Activated CD4-positive, alpha-beta memory T cell treated with anti-CD3 and anti-CD28 coated beads, Interleukin-2, amount 10 ng/mL, durations not matched to agents 7 days and 5 days (primary cell): ENCODE data around the gene CLCN7. TPM values are rescaled to one million over a fixed set of nuclear protein-coding genes. Genes with fewer than 3 reads are reported as not detected.

ENCODE experiments used
- CTCF ChIA-PET: fragments of 350-600 bp; sonication (Branson Sonifier 250); formaldehyde crosslinking; loops from one replicate; lab custom pipeline; 2021; ENCODE audit warnings: antibody characterized with exemption, inconsistent platforms; lab: Charles Lee
- POLR2A ChIA-PET: fragments of 350-600 bp; sonication (Branson Sonifier 250); formaldehyde crosslinking; loops from one replicate; lab custom pipeline; 2021; ENCODE audit warnings: antibody characterized with exemption; lab: Charles Lee
- DNase-seq: peaks from one replicate; pipeline ENCODE4 v3.0.0-alpha.2; 2020
- H3K27ac Mint-ChIP-seq: one replicate; pipeline ENCODE4 v1.8.0; 2021; ENCODE audit warnings: mild to moderate bottlenecking, mixed read lengths
- H3K27me3 Mint-ChIP-seq: one replicate; pipeline ENCODE4 v1.8.0; 2021; ENCODE audit warnings: mixed read lengths
- H3K36me3 Mint-ChIP-seq: one replicate; pipeline ENCODE4 v1.8.0; 2021; ENCODE audit warnings: low read depth, mixed read lengths
- H3K4me1 Mint-ChIP-seq: one replicate; pipeline ENCODE4 v1.8.0; 2021; ENCODE audit warnings: mixed read lengths
- H3K4me3 Mint-ChIP-seq: one replicate; pipeline ENCODE4 v1.8.0; 2021; ENCODE audit warnings: mild to moderate bottlenecking, mixed read lengths
- H3K9me3 Mint-ChIP-seq: one replicate; pipeline ENCODE4 v1.8.0; 2021; ENCODE audit warnings: mixed read lengths
- total RNA-seq, 2 experiments: library from RNA; stranded (reverse); gene quantifications; one replicate each; pipeline ENCODE4 v1.2.3, GENCODE V29; 2021

The CLCN7 gene
- total RNA-seq, 2 experiments from 2014 or later = 44.2 to 49.4 TPM

- no peak overlapping the region for H3K4me3 Mint-ChIP-seq
- no peak for DNase-seq
- no peak overlapping the region for H3K27ac Mint-ChIP-seq
- no peaks in the 10 kb centered on the region for H3K36me3 Mint-ChIP-seq
- H3K4me1 Mint-ChIP-seq = peaks cover 10% of the 10 kb centered on the region
- ChIA-PET CTCF (no interaction called here), POLR2A (no interaction called here)
- H3K27me3 Mint-ChIP-seq = no peaks in the 10 kb centered on the region
- H3K9me3 Mint-ChIP-seq = no peaks in the 10 kb centered on the region
Observed at GRCh38 chr16:1450218-1450617, 24.6 kb downstream of the CLCN7 start.

DNA sequence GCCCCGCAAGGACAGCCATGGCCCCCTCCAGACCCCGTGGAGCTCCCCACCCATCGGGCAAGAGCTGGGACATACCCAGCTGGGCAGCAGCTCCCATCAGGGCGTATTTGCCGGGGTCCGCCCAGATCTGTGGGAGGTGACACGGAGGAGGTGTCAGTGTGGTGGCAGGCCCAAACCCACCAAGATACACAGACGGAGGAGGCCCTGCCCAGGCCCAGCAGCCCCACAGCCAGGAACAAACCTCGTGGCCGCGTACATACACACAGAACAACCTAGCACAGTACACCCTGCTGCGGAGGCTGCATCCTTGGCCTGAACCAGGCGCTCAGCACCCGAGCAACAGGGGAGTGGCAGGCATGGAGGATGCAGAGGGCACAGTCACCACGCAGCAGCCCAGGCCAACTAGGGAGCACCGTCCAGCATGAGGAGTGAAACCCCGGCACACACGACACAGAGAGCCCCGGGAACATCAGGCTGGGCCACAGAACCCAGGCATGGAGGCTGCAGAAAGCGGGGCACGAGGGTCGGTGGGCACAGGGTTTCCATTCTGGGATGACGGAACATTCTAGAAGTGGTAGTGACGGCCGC is 25.5 kb downstream of the CLCN7 start:
- ChIA-PET CTCF (no interaction called here), POLR2A (no interaction called here)
- no peaks in the 10 kb centered on the region for H3K9me3 Mint-ChIP-seq
- H3K4me1 Mint-ChIP-seq = peaks cover 9% of the 10 kb centered on the region
- H3K4me3 Mint-ChIP-seq = no peak overlapping the region
- H3K27ac Mint-ChIP-seq = no peak overlapping the region
- no peaks in the 10 kb centered on the region for H3K27me3 Mint-ChIP-seq
- DNase-seq = no peak
- H3K36me3 Mint-ChIP-seq = no peaks in the 10 kb centered on the region

DNA sequence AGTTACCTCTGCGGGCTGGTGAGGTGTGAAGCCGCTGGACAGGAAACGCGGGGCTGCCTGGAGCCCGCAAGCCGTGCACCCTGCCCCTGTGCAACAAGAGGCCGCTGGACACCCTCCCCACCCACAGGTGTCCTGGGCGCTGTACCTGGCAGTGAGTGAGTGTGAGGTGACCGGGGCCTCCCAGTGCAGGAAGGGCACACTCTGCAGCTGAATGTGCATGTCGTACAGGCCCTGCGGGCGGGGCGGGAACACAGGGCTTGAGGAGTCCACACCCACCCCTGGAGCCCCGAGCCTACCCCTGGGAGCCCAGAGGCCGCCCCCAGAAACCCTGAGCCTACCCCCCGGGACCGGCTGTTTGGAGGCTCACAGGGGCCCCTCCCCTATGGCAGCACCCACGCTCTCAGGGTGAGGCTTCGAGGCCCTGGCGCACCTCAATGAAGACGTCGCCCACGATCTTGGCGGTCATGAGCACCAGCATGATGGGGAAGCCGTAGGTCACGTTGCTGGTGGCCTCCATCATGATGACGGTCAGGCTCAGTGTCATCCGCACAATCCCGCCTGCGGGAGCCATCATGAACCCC is 26.2 kb downstream of the CLCN7 start:
- peaks cover 2% of the 10 kb centered on the region for H3K4me1 Mint-ChIP-seq
- no peaks in the 10 kb centered on the region for H3K36me3 Mint-ChIP-seq
- no peak overlapping the region for H3K27ac Mint-ChIP-seq
- ChIA-PET CTCF (no interaction called here), POLR2A (no interaction called here)
- H3K4me3 Mint-ChIP-seq = no peak overlapping the region
- no peaks in the 10 kb centered on the region for H3K9me3 Mint-ChIP-seq
- H3K27me3 Mint-ChIP-seq = no peaks in the 10 kb centered on the region
- DNase-seq = no peak

- Mint-ChIP-seq H3K27ac (no peak overlapping the region), H3K9me3 (no peaks in the 10 kb centered on the region), H3K36me3 (no peaks in the 10 kb centered on the region), H3K4me1 (no peaks in the 10 kb centered on the region), H3K27me3 (no peaks in the 10 kb centered on the region), H3K4me3 (no peak overlapping the region)
- ChIA-PET CTCF (no interaction called here), POLR2A (no interaction called here)
- no peak for DNase-seq
Observed at GRCh38 chr16:1447965-1448364, 26.9 kb downstream of the CLCN7 start.

GRCh38 chr16:1446296-1447080 is 28.3 kb downstream of the CLCN7 start:
- H3K36me3 Mint-ChIP-seq = no peaks in the 10 kb centered on the region
- H3K4me1 Mint-ChIP-seq = no peaks in the 10 kb centered on the region
- H3K27ac Mint-ChIP-seq = no peak overlapping the region
- no peak for DNase-seq
- ChIA-PET POLR2A (interaction anchor here (1.3 to 1.9 kb wide), 2 partner anchors 26 to 336 kb away, joined by 3 to 5 read pairs; partner anchors contain the start of genes NUBP2, SPSB3 and UQCC4), CTCF (no interaction called here)
- H3K9me3 Mint-ChIP-seq = no peaks in the 10 kb centered on the region
- H3K4me3 Mint-ChIP-seq = no peak overlapping the region
- H3K27me3 Mint-ChIP-seq = no peaks in the 10 kb centered on the region

- H3K27me3 Mint-ChIP-seq = no peaks in the 10 kb centered on the region
- no peak overlapping the region for H3K4me3 Mint-ChIP-seq
- no peak for DNase-seq
- H3K4me1 Mint-ChIP-seq = no peaks in the 10 kb centered on the region
- H3K36me3 Mint-ChIP-seq = no peaks in the 10 kb centered on the region
- no peaks in the 10 kb centered on the region for H3K9me3 Mint-ChIP-seq
- ChIA-PET CTCF (no interaction called here), POLR2A (interaction anchor here (1.3 to 1.9 kb wide), 2 partner anchors 25 to 337 kb away, joined by 3 to 5 read pairs; partner anchors contain the start of genes NUBP2, SPSB3 and UQCC4)
- H3K27ac Mint-ChIP-seq = no peak overlapping the region
Observed at GRCh38 chr16:1445518-1446203, 29.2 kb downstream of the CLCN7 start.

DNA sequence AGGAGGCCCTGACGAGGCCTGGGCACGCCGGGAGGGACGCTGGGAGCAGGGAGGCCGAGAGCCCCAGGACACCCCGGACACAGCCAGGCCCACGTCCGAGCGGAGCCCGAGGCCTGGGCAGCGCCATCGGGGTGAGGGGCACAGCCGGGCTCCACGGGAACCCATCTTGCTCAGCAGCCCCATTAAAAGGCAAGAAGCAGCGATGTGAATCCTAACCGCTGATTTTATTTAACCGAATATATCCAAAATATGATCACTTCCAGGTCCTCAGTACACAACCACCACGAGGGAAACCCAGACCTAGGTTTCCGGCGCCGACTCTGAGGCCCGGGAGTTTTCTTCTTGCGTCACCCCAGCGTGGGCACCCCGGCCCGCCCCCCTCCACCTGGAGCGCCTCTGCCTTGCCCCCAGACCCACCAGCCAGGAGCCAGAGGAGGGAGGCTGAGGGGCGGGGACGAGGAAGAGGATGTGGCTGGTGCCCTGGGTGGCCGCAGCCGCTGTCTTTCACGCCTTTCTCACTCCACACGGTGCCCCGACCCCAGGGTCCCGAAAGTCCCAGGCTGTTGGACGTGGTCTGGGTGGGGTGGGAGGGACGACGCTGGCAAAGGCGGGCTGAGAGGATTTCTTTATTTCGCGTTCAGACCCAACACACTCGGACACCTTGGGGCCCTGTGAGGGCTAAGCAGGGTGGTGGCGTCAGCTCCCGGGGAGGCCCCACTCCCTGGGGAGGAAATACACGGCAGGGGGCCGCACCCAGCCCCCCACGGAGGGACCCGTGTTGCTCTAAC is 29.9 kb downstream of the CLCN7 start:
- Mint-ChIP-seq H3K27ac (no peak overlapping the region), H3K36me3 (no peaks in the 10 kb centered on the region), H3K27me3 (no peaks in the 10 kb centered on the region), H3K9me3 (no peaks in the 10 kb centered on the region), H3K4me1 (no peaks in the 10 kb centered on the region), H3K4me3 (no peak overlapping the region)
- no peak for DNase-seq
- CTCF ChIA-PET = no interaction called here
- POLR2A ChIA-PET = interaction anchor here (1.9 kb wide), 1 partner anchor 25 kb away, joined by 5 read pairs; the partner anchor contains the start of gene UQCC4

DNA sequence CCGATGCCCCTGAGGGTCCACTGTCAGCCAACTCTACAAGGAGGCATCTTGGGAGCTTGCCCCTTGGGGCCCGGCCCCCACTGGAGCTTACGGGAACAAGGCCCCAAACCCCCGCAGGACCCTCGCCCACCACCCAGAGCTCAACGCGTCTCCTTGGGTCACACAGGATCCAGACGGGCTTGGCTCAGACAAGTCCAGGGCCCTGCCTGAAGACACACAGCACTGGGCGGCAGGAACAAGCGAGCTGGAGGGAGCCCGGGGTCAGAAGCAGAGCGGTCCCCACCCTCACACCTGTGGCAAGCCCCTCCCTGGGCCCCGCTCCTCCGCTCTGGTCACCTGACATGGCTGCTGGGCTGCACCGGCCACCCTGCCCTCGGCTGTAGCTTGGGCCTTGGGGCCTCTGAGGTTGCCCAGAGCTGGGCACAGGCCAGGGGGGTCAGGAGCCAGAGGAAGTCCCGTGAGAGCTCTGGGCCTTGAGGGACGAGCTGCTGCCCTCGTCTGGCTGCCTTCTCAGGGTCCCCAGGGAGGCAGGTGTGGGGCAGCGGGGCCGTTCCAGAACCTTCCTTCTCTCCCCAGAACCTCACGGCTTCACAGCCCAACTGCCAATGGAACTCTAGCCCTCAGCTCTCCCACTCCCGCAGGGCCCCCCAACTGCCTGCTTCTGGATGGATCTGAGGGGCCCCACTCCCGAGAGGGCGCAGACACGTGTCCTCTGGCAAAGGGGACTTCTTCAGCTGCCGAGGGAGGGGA is 30.7 kb downstream of the CLCN7 start, which contains the start of gene CCDC154:
CCDC154 (minus strand) TSS at position 577 of the 750 bp plus-strand sequence; CDS start at position 343, 234 bp downstream.
- Mint-ChIP-seq H3K4me3 (no peak within 1 kb of the TSS), H3K4me1 (no peaks in the 10 kb centered on the region), H3K27me3 (no peaks in the 10 kb centered on the region), H3K9me3 (no peaks in the 10 kb centered on the region), H3K36me3 (no peaks in the 10 kb centered on the region), H3K27ac (no peak within 1 kb of the TSS)
- ChIA-PET CTCF (interaction anchor here (1.6 kb wide), 1 partner anchor 23 kb away, joined by 3 read pairs; no protein-coding TSS in a partner anchor), POLR2A (interaction anchor here (0.8 kb wide), 1 partner anchor 7 kb away, joined by 3 read pairs; no protein-coding TSS in a partner anchor)
- DNase-seq = no peak

GRCh38 chr16:1443403-1443973 is 31.3 kb downstream of the CLCN7 start:
- ChIA-PET CTCF (interaction anchor here (1.6 kb wide), 1 partner anchor 22 kb away, joined by 3 read pairs; no protein-coding TSS in a partner anchor), POLR2A (interaction anchor here (0.8 kb wide), 1 partner anchor 8 kb away, joined by 3 read pairs; no protein-coding TSS in a partner anchor)
- no peak overlapping the region for H3K27ac Mint-ChIP-seq
- no peaks in the 10 kb centered on the region for H3K4me1 Mint-ChIP-seq
- H3K36me3 Mint-ChIP-seq = no peaks in the 10 kb centered on the region
- H3K9me3 Mint-ChIP-seq = no peaks in the 10 kb centered on the region
- H3K4me3 Mint-ChIP-seq = no peak overlapping the region
- DNase-seq = no peak
- no peaks in the 10 kb centered on the region for H3K27me3 Mint-ChIP-seq

GRCh38 chr16:1442697-1443096 is 32.1 kb downstream of the CLCN7 start:
- CTCF ChIA-PET = no interaction called here
- no peaks in the 10 kb centered on the region for H3K4me1 Mint-ChIP-seq
- H3K27ac Mint-ChIP-seq = no peak overlapping the region
- no peak for DNase-seq
- no peak overlapping the region for H3K4me3 Mint-ChIP-seq
- no peaks in the 10 kb centered on the region for H3K36me3 Mint-ChIP-seq
- no peaks in the 10 kb centered on the region for H3K9me3 Mint-ChIP-seq
- no peaks in the 10 kb centered on the region for H3K27me3 Mint-ChIP-seq
- POLR2A ChIA-PET = no interaction called here

GRCh38 chr16:1441391-1441829 is 33.4 kb downstream of the CLCN7 start:
- no peak overlapping the region for H3K27ac Mint-ChIP-seq
- no peak for DNase-seq
- H3K27me3 Mint-ChIP-seq = no peaks in the 10 kb centered on the region
- H3K4me3 Mint-ChIP-seq = no peak overlapping the region
- H3K4me1 Mint-ChIP-seq = no peaks in the 10 kb centered on the region
- H3K9me3 Mint-ChIP-seq = no peaks in the 10 kb centered on the region
- H3K36me3 Mint-ChIP-seq = no peaks in the 10 kb centered on the region
- ChIA-PET CTCF (no interaction called here), POLR2A (no interaction called here)
